CD4-positive, alpha-beta T cell treated with Interleukin-15 for 4 hours (primary cell): ENCODE data around the gene KBTBD13.

ENCODE experiments used
- DNase-seq: peaks from one replicate; pipeline ENCODE4 v3.0.0-alpha.2; 2020; ENCODE audit warnings: low spot score

KBTBD13 gene

GRCh38 chr15:65115086-65115485 lies 38.5 kb downstream of the KBTBD13 start, which contains the start of gene UBAP1L:
TSS of gene UBAP1L (minus strand) at chr15:65115200. CDS start at chr15:65106215, 8,985 bp downstream.
- DNase-seq = no peak

DNA sequence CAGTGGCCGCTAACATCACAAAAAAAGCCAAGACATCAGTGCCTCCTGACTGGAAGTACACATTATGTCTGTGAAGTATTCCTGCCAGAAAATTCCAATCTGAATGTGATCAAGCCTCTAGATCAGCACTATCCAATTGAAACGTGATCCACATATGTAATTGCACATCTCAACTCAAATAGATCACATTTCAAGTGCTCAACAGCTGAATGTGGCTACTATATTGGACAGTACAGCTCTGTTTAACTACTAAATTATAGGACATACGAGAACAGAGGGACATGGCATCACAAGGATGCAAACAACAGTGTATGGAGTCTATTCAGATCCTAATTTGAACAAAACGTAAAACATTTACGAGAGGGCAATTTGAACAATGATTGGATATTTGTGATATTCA lies 39.0 kb downstream of the KBTBD13 start:
- no peak for DNase-seq
